GM18499 (cell line): ENCODE measurements around the gene PRCD.
"Not testable (repeated sequence)": the region's sequence is repeated elsewhere in the genome, so short reads cannot be mapped to it uniquely, and the experiment has no call there.

Experiments
- ATAC-seq: cut with Tn5 transposase; IDR thresholded peaks from one replicate; pipeline ENCODE4 v1.9.1; 2021; ENCODE audit warnings: moderate number of reproducible peaks; ENCODE audit not compliant: insufficient read depth, unreplicated experiment

The PRCD gene

DNA sequence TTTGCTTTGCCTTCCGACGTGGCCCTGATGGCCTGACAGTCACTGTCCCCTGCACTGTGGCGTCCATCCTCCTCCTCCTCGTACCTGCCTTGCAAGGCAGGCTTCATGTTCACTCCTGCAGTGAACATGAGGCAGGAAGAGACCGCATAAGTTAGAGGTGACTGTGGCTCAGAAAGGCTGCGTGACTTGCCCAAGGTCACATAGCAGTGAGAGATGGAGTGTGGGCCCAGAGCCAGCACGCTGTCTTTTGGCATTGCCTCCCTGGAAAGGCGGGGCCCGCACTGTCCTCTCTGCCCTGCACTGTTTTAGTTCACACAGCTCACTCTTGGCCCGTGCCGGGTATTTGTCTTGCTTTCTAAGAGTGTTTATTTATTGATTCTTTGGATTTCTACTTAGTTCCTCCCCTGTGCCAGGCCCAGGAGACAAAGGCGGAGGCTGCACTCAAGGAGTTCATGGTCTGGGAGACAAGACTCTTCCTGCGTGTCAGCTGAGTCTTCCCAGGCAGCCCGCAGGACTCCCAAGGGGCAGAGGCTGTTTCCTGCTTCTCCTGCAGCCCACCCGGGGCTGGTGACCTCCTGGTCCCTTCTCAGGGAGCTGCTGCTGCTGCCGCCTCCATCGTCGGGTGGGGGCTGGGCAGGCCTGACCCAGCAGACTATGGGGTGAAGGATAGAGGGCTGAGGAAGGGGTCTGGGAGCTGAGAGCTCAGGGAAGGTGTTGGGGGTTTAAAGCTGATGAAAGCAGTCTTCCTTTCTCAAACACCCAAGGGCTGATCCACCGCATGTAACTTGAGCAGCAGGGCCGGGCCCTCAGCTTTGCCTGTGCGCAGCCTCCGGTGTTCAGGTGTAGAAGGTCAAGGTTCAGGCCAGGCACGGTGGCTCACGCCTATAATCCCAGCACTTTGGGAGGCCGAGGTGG is 15.0 kb upstream of the PRCD start:
- ATAC-seq = no peak

DNA sequence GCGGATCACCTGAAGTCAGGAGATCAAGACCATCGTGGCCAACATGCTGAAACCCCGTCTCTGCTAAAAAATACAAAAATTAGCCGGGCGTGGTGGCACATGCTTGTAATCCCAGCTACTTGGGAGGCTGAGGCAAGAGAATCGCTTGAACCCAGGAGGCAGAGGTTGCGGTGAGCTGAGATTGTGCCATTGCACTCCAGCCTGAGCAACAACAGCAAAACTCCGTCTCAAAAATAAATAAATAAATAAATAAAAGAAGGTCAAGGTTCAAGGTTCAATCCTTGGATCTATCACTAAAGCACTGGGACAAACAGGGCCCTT is 14.4 kb upstream of the PRCD start:
- not testable (repeated sequence) for ATAC-seq

DNA sequence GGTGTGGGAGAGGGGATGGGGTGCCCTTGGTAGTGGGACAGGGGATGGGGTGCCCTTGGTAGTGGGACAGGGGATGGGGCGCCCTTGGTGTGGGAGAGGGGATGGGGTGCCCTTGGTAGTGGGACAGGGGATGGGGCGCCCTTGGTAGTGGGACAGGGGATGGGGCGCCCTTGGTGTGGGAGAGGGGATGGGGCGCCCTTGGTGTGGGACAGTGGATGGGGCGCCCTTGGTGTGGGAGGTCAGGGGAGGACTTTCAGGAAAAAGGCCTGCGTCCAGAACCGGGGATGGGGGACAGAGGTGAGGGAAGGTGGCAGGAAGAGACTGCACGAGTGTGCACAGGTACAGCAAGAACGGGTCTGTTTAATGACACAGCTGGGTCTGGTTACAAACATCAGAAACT is 12.8 kb upstream of the PRCD start:
- not testable (repeated sequence) for ATAC-seq

DNA sequence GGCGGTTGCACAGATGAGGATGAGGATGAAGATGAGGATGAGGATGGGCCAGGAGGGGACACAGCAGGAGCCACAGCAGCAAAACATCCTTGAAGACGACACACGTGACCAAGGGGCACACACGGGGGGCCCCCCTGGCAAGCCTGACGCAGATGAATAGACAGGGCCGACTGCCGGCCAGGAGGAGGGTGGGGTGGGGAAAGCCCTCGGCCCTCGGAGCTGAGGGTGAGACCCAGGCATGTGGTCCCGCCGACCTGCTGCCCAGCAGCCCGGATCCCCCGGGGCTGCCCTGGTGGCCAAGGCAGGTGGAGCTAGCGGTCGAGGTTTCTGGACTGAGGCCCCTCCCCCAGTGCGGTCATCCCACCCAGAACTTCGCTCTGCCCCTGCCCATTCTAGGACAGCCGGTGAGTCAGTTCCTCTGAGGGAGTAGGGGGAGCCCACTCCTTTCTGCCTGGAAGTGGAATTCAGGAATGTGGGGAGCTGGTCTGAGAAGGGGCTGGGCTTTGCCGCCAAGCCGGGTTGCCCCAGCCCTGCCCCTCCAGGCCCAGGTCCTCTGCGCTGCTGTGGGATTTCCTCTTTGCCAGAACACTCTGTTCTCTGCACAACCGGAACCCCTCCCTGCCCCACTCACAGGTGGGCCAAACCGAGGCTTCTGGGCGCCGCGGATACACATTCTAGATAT is 12.3 kb upstream of the PRCD start:
- ATAC-seq = no peak

DNA sequence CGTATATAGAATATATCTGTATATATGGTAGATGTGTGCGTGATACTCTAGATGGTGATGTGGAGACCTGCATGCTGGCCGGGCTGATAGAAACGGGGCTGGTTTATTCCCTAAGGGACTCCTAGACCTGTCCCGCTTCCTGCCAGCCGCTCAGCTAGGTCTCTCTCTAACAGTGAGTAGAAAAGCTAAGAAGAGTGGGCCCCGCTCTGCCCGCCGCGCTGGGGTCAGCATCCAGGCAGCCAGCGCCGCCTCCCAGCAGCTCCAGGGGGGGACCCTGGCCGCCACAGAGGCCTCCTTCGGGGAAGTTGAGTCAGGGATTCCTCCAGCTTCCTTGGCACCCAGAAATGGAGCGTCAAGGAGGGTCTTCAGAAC is 11.7 kb upstream of the PRCD start:
- no peak for ATAC-seq

DNA sequence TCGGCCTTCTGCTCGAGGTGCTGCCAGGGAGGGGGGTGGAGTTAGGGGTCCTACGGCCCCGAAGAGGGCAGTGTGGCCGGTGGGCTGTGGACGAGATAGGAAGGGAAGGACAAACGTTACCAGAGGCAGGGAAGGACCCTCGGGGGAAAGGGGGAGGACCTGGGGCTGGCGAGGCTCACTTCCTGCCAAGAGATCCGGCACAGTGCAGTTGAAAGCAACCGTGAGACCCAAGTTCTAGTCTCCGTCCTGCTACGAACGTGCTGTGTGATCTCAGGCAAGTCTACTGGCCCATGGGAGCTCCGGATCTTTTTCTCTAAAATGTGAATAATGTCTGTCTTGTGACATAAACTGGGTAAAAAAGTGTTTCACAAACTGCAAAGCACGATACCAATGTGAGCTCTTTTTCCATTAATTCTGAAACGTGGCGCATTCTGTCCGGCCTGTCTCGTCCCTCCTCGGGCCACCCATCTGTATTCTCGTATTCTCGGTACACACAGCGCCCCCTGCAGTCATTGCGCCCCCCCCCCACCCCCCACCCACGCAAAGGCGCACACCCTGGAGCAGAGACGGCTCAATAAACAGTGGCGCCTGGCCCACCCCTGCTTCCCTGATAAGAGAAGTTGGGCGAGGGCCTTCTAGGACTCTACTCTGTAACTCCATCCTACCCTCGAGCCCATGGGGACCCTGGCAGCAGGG is 11.2 kb upstream of the PRCD start:
- no peak for ATAC-seq

DNA sequence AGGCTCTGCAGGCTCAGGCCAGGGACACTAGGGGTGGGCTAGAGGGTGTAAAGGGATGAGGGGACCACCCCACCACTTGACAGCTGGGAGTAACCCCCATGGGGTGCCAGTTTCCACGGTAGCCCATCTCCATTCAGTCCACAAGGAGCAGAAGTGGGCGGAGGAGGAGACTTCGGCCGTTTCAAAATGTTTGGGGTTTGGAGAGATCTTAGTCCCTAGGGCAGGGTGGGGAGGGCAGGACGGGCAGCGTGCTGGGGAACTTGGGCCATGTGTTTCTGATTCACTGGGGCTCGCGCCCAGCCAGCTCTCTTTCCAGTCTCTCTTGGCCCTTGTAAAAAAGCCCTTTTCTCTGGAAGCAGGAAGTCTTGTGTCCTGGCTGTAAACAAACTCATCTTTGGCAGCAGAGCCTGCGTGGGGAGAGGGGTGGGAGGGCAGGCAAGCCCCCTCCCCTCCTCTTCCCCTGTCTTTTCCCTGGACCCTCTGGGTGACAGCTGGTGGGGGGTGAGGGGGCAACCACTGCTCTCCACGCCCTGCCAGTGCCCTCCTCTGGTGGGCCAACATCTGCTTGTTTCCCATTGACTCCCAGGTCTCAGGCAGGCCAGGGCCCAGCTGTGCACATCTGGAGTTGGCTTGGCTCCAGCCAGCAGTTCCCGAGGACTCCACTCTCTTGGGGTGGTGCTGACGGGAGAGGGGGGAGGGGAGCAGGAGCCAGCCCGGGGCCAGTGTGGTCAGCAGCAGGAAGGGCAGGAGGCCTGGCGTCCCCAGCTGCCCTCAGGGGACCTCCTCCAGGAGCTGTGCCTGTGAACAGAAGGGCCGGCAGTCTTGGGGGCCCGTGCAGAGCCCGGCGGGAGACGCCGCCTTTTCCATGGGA is 10.4 kb upstream of the PRCD start:
- ATAC-seq = no peak

DNA sequence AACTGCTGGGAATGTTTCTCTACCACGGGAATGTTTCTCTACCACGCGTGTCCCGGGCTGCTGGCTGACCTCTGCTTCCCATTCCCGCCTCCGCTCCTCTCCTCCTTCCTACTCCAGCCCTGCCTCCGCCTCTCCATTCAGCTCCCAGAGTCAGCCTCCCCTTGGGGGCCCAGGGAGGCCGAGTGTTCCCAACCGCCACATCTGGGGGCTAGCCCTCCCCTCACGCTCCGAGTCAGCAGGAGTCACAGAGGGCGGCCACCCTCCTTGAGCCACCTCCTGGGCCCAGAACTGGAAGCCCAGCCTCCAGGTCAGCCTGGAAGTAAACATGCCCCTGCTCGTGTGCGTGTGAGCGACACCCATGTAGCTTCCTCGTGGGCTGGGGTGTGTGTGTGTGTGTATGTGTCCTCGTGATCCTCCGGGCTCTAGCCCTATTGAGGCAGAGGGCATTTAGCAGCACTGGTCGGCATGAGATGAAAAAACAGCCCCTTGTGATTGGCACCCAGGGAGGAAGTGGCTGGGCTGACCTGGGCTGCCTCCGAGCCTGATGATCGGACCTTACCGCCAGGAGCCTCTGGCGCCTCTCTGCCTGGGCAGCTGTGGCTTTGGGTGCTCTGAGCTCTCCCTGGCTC is 9.6 kb upstream of the PRCD start:
- no peak for ATAC-seq

DNA sequence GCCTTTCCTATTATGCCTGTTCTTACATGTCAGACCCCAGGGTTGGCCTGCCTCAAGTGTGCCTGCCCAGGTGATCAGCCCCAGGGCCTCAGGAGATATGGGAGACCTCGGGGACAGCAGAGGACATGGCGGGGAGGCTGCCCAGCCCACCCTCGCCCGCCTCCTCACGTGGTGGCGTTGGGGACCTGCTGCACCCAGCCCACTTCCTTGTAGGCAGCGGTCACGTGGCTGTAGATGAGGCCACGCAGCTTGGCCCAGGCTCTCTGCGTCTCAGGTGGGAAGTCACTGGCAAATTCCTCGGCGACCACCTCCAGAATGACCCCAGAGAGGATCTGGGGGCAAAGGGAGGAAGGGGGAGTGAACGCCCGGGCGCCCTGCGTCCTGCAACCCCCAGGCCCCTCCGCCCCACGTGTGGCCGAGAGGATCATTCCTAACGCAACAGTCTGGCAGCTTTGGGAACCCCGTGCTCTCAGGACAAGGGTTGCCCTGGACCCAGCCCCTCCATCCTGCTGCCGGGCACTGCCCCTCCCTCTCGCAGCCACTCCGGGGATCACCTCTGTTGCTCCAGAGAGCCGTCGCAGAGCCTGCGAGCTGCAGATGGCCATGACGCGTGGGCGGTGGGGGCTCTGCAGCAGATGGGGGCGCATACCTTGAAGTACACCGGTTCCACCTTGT is 8.9 kb upstream of the PRCD start:
- no peak for ATAC-seq

DNA sequence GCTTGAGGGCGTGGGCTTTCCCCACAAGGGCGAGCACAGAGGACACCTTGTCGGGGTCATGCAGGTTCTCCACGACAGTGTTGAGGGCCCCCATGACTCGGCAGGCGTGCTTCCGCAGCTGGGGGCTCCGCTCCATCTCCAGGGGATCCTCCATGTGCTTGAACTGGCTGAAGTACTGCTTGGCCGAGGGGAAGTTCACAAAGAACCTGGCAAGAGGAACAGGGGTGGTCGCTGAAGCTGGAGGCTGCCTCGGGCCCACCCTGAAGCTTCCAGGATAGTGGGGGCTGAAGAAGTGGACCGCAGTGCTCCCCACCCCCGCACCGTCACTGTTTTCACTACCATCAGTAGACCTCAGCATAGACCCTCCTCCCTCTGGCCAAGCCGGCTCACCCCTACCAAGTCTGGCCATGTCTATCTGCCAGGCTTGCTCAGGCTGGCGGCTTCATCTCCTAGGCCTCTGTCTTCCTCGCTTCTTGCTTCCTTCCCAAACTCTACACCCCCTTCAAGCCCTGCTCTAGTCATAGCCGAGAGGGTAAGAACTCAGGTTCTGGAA is 8.3 kb upstream of the PRCD start:
- ATAC-seq = no peak

DNA sequence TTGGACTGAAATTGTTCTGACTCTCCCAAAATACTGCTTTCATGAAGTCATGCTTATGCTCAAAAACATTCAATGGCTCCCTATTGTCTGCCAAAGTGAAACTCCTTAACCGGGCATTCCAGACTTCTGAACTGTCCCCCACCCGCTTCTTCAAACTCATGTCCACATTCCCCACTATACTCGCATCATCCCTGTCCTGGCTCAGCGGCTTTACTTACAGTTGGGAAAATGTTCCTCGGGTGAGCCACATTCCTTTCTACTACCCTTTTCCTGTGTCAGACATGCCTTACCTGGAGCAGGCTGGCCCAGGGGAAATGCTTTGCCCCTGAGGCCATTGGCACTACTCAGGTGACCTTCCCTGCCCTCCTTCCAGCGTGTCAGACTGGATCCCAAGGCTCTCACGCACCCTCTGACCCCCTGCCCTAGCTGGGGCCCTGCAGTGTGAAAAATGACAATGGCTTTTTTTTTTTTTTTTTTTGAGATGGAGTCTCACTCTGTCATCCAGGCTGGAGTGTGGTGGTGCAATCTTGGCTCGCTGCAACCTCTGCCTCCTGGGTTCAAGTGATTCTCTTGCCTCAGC is 7.7 kb upstream of the PRCD start:
- no peak for ATAC-seq

DNA sequence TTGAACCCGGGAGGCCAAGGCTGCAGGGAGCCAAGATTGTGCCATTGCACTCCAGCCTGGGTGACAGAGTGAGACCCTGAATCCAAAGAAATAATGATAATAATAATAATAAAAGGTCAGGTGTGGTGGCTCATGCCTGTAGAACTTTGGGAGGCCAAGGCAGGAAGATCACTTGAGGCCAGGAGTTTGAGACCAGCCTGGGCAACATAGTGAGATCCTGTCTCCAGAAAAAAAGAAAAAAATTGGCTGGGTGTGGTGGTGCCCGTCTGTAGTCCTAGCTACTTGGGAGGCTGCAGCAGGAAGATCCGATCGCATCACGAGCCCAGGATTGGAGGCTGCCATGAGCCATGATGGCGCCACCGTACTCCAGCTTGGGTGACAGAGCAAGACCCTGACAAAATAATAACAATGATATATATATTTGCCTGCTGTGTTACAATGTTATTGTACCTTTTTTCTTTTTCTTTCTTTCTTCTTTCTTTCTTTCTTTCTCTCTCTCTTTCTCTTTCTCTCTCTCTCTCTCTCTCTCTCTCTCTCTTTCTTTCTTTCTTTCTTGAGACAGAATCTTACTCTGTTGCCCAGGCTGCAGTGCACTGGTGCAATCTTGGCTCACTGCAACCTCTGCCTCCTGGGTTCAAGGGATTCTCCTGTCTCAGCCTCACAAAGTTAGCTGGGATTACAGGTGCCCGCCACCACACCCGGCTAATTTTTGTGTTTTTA is 6.0 kb upstream of the PRCD start:
- ATAC-seq = not testable (repeated sequence)

DNA sequence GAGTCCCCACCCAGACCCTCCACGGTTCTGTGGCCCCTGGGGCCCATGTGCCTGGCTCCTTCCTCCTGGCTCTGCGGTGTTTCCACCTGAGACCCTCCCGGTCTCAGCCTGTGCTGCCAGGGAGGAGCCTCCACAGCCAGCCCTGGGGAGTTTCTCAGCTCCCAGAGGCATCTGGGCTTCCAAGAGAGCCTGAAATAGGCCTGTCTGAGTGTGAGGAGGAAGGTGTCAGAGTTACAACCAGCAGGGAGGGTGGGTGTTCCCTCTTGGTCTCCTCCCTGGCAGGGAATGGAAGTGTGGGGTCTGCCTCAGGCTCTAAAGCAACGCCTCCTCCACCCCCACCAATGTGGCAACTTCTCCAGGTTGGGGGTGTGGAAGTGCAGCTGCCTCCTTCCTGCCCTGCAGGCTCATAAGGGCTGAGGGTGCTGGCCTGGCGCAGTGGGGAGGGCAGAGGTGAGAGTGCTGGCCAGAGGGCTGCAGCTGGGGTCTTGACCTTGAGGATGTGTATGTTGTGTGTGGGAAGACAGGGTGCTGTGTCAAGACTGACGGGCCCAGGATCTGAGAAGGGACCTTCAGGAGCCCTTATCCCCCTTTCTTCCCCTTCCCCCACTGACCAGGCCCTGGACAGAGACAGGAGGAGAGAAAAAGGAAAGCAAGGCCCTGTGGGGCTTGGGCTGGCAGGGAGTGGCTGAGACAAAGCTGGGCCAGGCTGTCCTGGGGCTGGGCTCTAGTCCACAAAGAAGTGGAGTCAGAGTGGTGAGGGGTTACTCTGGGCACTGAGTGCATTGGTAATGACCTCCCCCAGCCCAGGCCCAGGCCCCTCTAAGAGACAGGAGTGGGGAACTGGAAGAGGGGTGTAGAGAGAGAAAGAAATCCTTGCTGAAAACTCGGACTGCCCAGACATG is 4.8 kb upstream of the PRCD start:
- no peak for ATAC-seq

DNA sequence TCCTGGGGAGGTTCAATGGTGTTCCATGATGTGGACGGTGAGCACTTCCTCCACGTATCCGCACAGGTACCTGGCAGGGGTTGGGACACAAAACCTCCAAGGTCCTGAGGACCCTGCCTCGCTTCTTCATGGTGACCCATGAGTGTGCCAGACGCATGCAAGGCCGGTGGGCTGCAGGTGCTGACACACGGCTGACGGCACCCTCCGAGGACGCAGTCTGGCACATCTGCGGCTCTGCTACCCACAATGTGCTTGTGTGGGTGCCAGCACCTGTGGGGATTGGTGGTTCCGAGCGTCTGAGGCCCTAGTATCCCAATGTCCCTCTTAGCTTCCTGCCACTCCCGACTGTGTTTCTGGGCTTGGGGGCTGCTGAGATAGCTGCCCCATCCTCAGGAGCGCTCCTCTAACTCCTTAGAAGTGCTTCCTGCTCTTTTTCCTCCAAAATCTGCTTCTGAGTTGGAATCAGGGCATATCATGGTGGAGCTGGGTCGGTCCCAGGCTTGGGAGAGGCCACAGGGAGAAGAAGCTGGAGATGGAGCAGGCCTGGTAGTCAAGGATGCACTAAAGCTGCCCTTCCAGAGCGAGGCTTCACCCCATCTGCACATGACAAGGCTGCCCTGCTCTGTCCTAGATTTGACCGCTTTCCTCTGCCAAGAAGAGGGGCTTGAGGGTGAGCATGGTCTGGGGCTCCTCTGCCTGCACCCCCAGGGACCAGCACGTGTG is 3.9 kb upstream of the PRCD start:
- no peak for ATAC-seq

DNA sequence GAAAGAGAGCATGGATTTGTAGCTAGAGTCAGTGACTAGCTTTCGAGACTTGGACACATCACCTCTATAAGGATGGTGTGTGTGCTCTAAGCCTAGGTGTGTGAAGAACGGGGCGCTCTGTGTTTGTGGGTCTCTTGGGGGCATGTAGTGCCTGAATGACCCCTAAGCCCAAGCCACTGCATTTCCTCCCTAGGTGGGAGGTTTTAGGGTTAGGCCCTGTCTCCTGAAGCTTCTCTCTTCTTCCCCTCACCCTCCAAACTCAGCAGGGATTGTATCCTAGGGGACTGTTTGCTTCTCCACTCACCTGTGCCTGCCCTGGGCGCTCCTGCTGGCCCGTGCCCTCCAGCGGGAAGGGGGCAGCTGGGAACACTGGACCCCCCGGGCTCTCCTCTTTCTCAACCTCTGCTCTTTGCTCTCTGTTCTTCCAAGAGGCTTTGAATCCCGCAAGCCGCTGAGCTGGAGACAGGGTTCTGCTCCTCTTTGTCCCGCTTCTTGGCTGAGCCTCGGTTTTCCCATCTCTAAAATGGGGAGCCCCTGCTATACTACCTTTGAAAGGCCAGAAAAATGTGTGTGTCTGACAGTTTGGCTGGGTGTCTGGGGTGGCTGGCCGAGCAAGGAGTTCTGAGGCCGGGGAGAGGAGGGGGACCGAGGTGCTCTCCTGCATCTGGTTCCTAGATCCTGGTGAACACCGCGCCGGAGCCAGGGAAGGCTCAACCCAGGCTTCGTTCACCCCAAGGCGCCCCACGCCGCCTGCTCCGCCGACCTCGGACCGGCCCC is 3.1 kb upstream of the PRCD start:
- no peak for ATAC-seq

DNA sequence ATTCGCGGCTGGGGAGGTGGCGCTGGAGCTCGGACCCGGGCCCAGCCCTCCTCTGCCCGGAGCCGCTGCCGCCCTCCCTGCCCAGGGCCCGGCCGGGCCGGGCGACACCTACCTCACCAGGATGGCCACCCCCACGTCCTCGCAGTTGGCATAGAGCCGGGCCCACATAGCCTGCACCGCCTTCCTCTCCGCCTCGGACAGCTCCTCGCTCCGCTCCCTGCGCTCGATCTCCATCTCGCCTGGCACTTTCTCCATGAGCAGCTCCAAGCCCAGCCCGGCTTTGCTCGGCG is 2.6 kb upstream of the PRCD start:
- no peak for ATAC-seq
